ENCODE measurements around the gene WEE2.
"Not testable (repeated sequence)": the region's sequence is repeated elsewhere in the genome, so short reads cannot be mapped to it uniquely, and the experiment has no call there.

Gene WEE2

GRCh38 chr7:141737836-141738591 is 29.9 kb downstream of the WEE2 start, which contains the start of gene SSBP1:
SSBP1 (plus strand) TSS chr7:141738358; CDS start chr7:141739167, 809 bp downstream.
- peak within 1 kb of the TSS; percentile 78 for H3K4me3 ChIP-seq (ENCODE audit: low read depth, low read length)
- DNase-seq (ENCODE audit: low read depth), result peak; percentile 97
- TF ChIP-seq CTCF (IDR thresholded peaks at IDR 0.05; ENCODE audit: insufficient read depth, low read depth, low read length, missing control alignments), result peak; percentile 83

GRCh38 chr7:141738592-141739013 is 30.4 kb downstream of the WEE2 start:
- H3K4me3 ChIP-seq (ENCODE audit: low read depth, low read length), result peak overlapping the region; percentile 78
- TF ChIP-seq CTCF (IDR thresholded peaks at IDR 0.05; ENCODE audit: insufficient read depth, low read depth, low read length, missing control alignments), result no peak
- DNase-seq (ENCODE audit: low read depth), result no peak

- peak overlapping the region; percentile 78 for H3K4me3 ChIP-seq (ENCODE audit: low read depth, low read length)
- TF ChIP-seq CTCF (IDR thresholded peaks at IDR 0.05; ENCODE audit: insufficient read depth, low read depth, low read length, missing control alignments), result no peak
- no peak for DNase-seq (ENCODE audit: low read depth)
Measured at GRCh38 chr7:141739250-141739649, 31.1 kb downstream of the WEE2 start.

GRCh38 chr7:141742229-141742628 is 34.1 kb downstream of the WEE2 start:
- no peak for TF ChIP-seq CTCF (IDR thresholded peaks at IDR 0.05; ENCODE audit: insufficient read depth, low read depth, low read length, missing control alignments)
- DNase-seq (ENCODE audit: low read depth), result no peak
- H3K4me3 ChIP-seq (ENCODE audit: low read depth, low read length), result no peak overlapping the region

- no peak overlapping the region for H3K4me3 ChIP-seq (ENCODE audit: low read depth, low read length)
- no peak for TF ChIP-seq CTCF (IDR thresholded peaks at IDR 0.05; ENCODE audit: insufficient read depth, low read depth, low read length, missing control alignments)
Measured at GRCh38 chr7:141744131-141744530, 36.0 kb downstream of the WEE2 start.

GRCh38 chr7:141748396-141748795 is 40.2 kb downstream of the WEE2 start:
- no peak for TF ChIP-seq CTCF (IDR thresholded peaks at IDR 0.05; ENCODE audit: insufficient read depth, low read depth, low read length, missing control alignments)
- H3K4me3 ChIP-seq (ENCODE audit: low read depth, low read length), result no peak overlapping the region
- DNase-seq (ENCODE audit: low read depth), result no peak

More at GRCh38 chr7:141744131-141744530, 36.0 kb downstream of the WEE2 start:
- DNase-seq (ENCODE audit: low read depth), result no peak

- DNase-seq (ENCODE audit: low read depth); H3K4me3 ChIP-seq (ENCODE audit: low read depth, low read length): not testable (repeated sequence)
Measured at GRCh38 chr7:141751904-141752303, 43.8 kb downstream of the WEE2 start.
